ENCODE measurements around the gene SCN10A.

- TF ChIP-seq CTCF (IDR thresholded peaks at IDR 0.05) (no peak), POLR2A (IDR thresholded peaks at IDR 0.05) (no peak)
These were observed 113.8 kb downstream of the SCN10A start for GRCh38 chr3:38702231-38702630.
